GM18498 (cell line): ENCODE results near the gene MARCHF10.

Experiments used
- ATAC-seq: cut with Tn5 transposase; IDR thresholded peaks from one replicate; pipeline ENCODE4 v1.9.1; 2021; ENCODE audit warnings: mild to moderate bottlenecking, moderate library complexity; ENCODE audit not compliant: unreplicated experiment

The MARCHF10 gene

DNA sequence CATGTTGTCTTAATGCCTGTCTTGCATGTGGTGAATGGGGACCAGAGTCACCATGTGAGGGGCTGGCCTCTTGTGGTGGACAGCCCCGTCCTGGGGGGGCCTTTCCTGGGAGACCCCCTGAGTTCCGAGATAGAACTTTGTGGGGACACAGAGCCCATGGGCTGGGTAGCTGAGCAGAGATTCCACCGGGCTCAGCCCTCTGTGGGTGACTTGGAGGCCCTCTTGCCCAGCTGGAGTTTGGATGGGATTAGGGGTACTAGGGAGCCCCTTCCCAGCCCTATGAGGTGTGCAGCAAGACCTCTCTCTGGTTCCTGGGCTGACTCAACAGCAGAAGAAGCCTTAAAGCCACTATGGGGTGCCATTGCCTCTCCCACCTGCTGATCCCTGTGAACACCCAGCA lies 142.5 kb downstream of the MARCHF10 start:
- no peak for ATAC-seq

DNA sequence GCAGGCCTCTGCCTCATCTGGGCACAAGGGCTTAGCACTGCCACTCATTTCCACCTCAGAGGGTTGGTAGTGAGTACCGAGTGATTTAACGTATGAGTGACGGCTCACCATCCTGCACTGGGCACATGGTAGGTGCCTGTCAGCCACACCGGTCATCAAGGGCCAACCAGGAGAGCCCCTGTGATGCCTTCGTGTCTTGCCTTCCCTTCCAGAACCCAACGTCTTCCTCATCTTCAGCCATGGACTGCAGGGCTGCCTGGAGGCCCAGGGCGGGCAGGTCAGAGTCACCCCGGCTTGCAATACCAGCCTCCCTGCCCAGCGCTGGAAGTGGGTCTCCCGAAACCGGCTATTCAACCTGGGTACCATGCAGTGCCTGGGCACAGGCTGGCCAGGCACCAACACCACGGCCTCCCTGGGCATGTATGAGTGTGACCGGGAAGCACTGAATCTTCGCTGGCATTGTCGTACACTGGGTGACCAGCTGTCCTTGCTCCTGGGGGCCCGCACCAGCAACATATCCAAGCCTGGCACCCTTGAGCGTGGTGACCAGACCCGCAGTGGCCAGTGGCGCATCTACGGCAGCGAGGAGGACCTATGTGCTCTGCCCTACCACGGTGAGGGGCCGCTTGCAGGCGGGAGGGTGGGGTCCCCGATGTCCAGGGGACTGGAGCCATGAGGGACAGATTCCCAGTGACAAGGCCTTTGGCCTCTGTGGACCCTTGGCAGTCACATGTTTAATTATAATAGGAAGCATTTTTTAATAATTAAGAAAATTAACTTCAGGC lies 143.6 kb downstream of the MARCHF10 start:
- ATAC-seq: no peak

DNA sequence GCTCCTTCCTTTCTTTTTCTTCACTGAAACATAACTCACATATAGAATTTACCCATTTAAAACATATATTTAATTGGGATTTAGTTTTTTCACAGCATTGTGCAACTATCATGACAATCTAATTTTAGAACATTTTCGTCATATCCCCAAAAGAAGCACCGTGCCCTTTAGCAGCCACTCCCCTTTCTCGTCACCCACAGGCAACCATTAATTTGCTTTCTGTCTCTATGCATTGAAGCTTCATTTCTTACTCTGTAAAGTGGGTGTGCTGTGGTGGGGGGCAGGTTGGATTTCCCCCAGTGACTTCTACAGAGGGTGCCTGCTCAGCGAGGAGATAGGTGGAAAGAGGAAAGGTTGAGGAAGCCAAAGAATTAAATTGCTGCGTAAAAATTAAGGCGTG lies 144.8 kb downstream of the MARCHF10 start:
- ATAC-seq: no peak

DNA sequence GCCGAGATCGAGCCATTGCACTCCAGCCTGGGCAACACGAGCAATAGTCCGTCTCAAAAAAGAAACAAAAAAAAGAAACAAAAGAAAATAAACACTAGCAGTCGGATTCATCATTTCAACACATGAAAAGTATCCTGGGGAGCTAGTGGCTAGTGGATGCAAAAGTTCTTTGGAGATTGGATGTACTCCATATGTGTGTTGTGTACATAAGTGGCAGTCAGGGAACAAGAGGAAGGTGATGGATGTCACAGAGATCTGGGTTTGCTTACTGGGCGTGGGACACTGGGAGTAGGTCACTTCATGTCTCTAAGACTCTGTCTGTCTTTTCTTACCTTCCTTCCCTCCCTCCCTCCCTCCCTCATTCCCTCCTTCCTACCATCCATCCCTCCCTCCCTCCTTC lies 145.3 kb downstream of the MARCHF10 start:
- ATAC-seq: no peak

DNA sequence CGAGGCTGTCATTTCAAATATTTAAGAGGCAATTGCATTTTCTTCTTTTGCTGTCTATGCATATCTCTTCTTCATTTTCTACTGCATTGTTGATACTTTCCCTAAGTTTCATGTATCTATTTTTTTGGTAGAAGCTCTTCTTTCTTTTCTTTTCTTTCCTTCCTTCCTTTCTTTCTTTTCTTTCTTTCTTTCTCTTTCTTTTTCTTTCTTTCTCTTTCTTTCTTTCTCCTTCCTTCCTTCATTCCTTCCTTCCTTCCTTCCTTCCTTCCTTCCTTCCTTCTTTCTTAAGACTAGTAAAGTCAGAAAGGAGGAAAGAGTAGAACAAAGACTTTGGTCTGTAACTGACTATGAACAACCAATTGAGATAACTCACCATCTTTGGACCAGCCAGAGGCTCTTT lies 146.8 kb downstream of the MARCHF10 start:
- ATAC-seq: no peak

DNA sequence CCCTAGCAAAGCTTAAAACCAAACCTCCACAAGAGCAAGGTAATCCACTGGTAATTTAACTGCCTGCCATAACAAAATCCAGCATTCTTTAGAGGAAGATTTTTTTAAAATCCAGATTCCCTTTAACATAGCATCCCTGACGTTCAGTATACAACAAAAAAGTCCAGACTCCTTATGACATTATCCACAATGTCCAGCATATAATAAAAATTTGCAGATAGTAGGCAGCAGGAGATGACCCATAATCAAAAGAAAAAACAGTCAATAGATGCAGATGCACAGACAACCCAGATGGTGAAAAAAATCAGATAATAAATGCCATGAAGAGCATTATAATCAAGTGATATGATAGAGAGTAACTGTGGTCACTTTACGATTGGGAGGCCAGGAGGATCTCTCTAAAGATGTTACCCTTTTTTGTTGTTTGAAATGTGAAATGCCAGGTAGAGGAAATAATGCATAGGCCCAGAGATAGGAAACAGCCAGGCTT lies 147.4 kb downstream of the MARCHF10 start:
- ATAC-seq: no peak

DNA sequence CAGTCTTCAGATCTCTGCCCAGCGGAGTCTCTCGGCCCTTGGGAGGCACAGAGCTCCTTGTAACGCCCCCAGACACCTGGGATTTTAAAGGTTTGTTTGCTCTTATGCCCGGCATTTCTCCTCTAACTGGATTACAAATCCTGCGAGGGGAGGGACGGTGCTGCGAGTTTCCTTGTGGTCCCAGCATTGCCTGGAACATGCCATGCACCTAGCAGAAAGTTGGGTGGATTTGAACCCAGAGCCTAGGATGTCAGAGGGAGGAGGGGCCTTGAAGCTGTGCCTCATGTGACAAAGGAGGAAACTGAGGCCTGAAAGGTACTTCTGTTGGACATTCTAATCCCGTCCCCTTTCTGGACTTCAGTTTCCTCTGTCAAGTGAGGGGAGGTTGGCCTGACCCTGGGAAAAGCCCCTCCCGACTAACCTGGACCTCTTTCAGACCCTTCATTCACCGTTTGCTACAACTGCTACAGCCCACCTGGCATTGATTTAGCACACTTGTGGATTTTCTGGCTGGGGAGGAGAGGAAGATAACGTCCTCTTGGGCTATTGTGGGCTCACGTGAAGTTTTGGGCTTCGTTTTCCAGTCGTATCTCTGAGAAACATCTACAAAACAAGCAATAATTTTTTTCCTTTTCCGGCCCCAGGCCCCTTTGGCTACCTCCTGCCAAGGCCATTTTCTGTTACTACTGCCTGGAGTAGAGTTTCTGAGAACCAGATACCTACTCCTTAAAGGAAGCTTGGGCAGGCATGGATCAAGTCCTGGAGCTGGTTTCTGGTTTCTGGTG lies 149.8 kb downstream of the MARCHF10 start:
- ATAC-seq: no peak

DNA sequence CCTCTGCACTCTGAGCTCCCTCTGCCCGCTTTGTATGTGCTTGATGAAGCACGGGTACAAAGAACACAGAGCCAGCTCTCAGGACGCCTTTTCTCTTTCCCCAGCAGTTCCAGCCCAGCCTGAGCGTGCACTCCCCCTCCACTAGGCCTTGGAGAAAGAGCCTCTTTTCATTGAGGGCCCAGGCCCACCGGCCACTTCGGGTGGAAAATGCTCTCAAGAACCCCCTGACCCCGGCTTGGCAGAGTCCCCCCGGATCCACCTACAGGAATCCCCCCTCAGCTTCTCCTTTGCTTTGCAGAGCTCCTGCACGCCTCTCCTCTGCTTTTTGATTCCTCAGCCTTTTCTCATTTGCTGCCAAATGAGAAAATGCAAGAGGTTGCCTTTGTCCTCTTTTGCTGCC lies 150.4 kb downstream of the MARCHF10 start:
- ATAC-seq: no peak

DNA sequence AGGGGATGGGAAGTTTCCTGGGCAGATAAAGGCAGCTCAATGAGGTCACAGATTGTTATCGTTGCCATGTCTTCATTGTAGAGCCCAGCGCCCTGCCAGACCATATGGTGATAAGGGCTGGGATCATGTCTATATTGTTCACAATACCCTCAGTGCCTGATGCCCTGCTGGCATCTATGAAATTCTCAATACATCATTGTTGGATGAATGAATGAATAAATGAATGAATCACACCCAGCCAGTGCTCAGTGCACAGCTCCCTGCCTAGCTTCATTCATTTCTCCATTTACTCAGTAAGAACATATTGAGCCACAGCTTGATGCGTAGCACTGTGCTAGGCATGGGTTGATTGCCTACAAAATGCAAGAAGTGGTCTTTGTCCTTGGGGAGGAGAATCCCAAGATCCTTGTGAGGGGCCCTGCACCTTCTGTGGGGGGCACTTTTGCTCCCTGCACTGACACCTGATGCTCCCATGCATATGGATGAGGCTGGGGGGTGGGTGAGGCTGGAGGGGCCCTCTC lies 150.9 kb downstream of the MARCHF10 start:
- ATAC-seq: no peak

DNA sequence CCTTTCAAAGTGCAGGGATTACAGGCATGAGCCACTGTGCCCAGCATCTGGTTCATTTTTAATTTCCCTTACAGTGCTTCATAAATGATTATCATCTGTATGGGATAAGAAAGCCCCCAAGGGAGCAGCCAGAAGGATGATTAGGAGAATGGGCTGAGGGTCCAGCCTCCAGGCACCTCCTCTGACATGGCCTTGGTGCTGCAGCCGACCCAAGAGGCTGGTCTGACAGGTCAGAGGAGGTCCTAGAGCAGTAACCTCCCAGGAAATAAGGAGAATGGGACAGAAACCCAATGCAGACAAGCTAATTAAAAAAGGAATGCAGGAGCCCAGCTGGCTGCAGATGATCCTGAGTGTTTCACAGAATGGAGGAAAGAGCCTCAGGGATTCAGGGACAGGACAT lies 151.7 kb downstream of the MARCHF10 start:
- ATAC-seq: no peak

DNA sequence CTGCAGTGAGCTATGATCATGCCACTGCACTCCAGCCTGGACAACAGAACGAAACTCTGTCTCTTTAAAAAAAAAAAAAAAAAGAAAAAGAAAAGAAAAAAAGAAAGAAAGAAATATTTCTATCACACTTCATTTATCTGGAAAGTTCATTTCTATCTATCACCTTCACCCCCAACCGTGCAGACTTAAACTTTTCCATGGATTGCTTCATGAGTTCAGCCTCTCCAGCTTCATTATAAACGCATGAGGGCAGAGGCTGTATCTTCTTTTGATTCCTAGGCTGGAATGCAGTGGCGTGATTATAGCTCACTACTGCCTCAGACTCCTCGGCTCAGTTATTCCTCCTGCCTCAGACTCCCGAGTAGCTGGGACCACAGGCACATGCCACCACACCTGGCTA lies 152.5 kb downstream of the MARCHF10 start:
- no peak for ATAC-seq

DNA sequence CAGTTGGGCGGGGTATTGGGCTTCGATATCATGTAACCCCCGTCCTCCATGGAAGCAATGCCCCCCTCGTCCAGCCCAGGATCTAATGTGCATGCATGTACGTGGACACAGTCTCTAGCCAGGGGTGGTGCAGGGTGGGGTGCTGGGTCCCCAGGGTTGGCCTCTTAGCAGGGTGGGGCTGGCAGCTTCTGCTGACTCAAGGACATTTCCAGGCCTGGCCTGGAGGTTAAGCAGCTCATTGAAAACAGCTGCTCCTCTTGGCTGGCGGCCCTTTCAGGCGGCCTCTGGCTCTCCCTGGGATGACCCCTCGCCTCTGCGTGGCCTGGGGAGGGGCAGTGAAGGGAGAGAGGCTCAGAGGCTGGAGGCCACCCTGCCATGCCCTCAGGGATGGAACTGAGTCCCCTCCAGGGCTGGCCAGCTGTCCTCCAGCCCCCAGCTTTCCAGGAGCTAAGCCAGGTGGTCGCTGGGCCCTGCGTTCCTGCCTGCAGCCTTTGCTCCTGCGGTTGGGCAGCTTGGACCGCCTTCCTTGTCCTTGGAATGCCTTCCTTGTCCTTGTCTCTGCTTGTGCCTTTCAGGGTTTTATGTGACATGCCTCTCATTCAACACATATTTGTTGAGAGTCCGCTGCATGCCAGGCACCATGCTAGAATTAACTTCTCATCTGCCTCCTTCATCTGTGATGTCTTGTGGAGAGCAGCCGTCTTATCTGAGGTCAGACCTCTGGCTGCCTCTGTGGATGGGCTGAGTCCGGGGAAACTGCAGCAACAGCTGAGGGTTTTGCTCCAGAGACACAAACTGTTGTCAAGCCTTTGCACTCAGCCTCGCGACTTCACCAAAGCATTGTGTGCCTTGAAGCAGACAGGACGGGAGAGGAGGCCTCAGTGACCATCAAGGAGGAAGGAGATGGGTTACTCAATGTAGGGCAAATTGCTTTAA lies 154.0 kb downstream of the MARCHF10 start:
- ATAC-seq: no peak

DNA sequence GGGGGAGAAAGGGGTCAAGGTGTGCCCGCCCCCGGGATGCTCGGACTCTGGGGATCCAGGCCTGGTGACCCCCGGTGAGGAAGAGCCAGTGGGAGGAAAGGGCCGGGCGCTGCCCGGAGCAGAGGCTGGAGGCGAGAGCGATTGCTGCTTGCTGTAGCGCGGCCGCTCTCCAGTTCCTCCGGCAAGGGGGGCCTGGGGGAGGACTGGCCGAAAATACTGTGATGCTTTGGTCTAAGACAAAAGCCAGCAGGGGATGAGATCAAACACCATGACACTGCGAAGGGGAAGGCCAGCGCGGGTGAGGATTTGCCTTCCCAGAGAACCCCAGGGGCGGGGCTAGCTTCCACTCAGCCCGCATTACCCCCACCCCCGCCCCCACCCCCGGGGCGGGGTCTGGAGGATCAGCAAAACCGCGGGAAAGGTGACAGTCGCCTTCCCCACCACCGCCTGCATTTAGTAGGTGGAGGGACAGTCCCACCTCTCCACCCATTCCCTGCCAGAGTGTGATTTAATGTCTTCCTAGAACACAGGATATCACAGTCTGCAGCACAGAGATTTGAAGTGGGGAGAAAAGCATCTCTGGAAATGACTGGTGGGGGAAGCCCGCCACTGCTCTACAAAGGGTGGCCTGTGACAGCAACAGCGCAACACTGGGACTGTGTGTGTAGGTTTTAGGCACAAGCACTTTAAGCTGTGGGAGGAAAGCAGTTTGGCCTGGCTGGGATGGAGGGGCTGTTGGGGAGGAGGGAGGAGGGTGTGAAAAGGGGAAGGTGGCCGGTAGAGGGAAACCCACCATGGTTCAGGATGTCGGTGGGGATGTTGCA lies 154.9 kb downstream of the MARCHF10 start:
- peak; percentile 79 for ATAC-seq

DNA sequence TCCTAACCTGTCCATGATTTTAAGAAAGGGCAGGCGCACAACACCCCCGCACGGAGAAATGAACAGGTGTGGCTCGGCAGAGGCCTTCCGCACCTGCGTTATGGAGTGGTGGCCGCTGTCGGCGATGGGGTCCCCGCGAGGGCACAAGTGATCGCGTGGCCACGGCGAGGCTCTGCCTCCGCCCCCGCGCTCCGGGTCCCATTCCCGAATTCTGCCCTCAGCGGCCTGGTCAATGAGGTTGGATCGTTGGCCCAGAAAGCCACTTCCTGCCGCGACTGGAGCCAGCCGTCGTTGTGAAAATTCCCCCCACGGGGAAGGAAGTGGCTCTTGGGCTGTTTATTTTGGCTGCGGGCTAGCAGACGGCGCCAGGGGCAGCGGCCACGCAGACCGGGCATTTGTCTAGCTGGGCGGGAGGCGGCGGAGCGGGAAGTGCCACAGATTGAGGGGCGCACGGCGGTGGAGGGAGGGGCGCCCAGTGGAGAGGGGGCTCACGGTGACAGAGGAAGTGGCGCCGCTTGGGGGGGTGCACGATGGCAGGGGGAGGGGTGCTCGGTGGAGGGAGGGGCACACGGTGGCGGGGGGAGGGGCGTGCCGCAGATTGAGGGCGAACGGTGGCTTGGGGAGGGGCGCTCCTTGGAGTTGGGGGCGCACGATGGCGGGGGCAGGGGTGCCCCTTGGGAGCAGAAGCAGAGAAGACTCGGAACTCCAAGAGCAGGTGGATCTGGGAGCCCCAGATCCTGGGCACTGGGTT lies 155.7 kb downstream of the MARCHF10 start:
- no peak for ATAC-seq
